ENCODE data around the gene SLC35F3. TPM values are rescaled to one million over a fixed set of nuclear protein-coding genes. Genes with fewer than 3 reads are reported as not detected.

The SLC35F3 gene
- total and polyA plus RNA-seq, 4 donors: 0.01 to 0.37 (median 0.08) TPM; not detected in 1

GRCh38 chr1:234222561-234223280 is 318.2 kb downstream of the SLC35F3 start:
- 84% methylated on average over 6 of the region's 6 CpGs for WGBS
- H3K4me1 ChIP-seq (ENCODE audit: control insufficient read depth in 4 of 4, insufficient read depth in 4 of 4, low read length in 3 of 4): no peaks in the 10 kb centered on the region
- H3K9ac ChIP-seq (ENCODE audit: low read depth in 1 of 2, low read length in 2 of 2): no peak overlapping the region
- TF ChIP-seq HNF4A (conservative IDR thresholded peaks at IDR 0.05) (no peak), JUND (IDR thresholded peaks at IDR 0.05) (no peak), CTCF (IDR thresholded peaks at IDR 0.05; ENCODE audit: low read depth, low read length, missing input control) (no peak), REST (IDR thresholded peaks at IDR 0.05) (no peak), EGR1 (IDR thresholded peaks at IDR 0.05; ENCODE audit: low read depth in 2 of 2) (no peak), TAF1 (conservative IDR thresholded peaks at IDR 0.05) (no peak), GABPA (IDR thresholded peaks at IDR 0.05 in 1 of 2, conservative IDR thresholded peaks at IDR 0.05 in 1 of 2) (no peak), SP1 (IDR thresholded peaks at IDR 0.05) (no peak), YY1 (IDR thresholded peaks at IDR 0.05) (no peak), FOXA2 (IDR thresholded peaks at IDR 0.05) (no peak), RXRA (IDR thresholded peaks at IDR 0.05) (no peak), ZBTB33 (IDR thresholded peaks at IDR 0.05) (no peak), RAD21 (IDR thresholded peaks at IDR 0.05) (no peak), ATF3 (IDR thresholded peaks at IDR 0.05) (no peak), MAX (IDR thresholded peaks at IDR 0.05) (no peak), FOXA1 (IDR thresholded peaks at IDR 0.05) (no peak), NR2F2 (IDR thresholded peaks at IDR 0.05) (no peak), HNF4G (IDR thresholded peaks at IDR 0.05) (no peak)
- H3K9me3 ChIP-seq (ENCODE audit: control insufficient read depth in 4 of 4, low read length in 3 of 4): no peaks in the 10 kb centered on the region
- H3K27me3 ChIP-seq (ENCODE audit: control insufficient read depth in 4 of 4, insufficient read depth in 4 of 4, low read length in 3 of 4): peaks cover 0 to 7% (median 0%) of the 10 kb centered on the region in 4 donors
- H3K27ac ChIP-seq (ENCODE audit: low read depth in 1 of 2, low read length in 2 of 2): no peak overlapping the region
- no peak overlapping the region for H3K4me3 ChIP-seq (ENCODE audit: low read depth in 1 of 3, low read length in 3 of 3)
- no peaks in the 10 kb centered on the region for H3K36me3 ChIP-seq (ENCODE audit: control insufficient read depth in 4 of 4, insufficient read depth in 3 of 4, low read depth in 1 of 4, low read length in 3 of 4)
- DNase-seq (ENCODE audit: low spot score): no peak
